Spinal cord (tissue), 10 donors: ENCODE measurements around the gene ADAM8. TPM values are rescaled to one million over a fixed set of nuclear protein-coding genes. Genes with fewer than 3 reads are reported as not detected.
"Not testable (repeated sequence)": the region's sequence is repeated elsewhere in the genome, so short reads cannot be mapped to it uniquely, and the experiment has no call there.

Experiments used
- DNase-seq, 6 donors: peaks; one replicate each; pipeline versions ENCODE4 v3.0.0 to v3.0.0-alpha.2; 2013 to 2015; ENCODE audit warnings: low spot score in 6 of 6, low read depth in 4 of 6
- H3K27ac ChIP-seq: one replicate; pipeline ENCODE4 v1.5.1; 2013; ENCODE audit warnings: low read depth, low read length, control low read depth
- H3K27me3 ChIP-seq: one replicate; pipeline ENCODE4 v1.6.1; 2013; ENCODE audit warnings: low read length; ENCODE audit not compliant: control insufficient read depth, insufficient read depth
- H3K36me3 ChIP-seq: one replicate; pipeline ENCODE4 v1.6.1; 2013; ENCODE audit warnings: low read length; ENCODE audit not compliant: control insufficient read depth, insufficient read depth
- H3K4me1 ChIP-seq: one replicate; pipeline ENCODE4 v1.6.1; 2013; ENCODE audit warnings: low read length; ENCODE audit not compliant: control insufficient read depth, insufficient read depth
- H3K4me3 ChIP-seq: one replicate; pipeline ENCODE4 v1.5.1; 2013; ENCODE audit warnings: low read depth, low read length, control low read depth
- H3K9me3 ChIP-seq: one replicate; pipeline ENCODE4 v1.6.1; 2013; ENCODE audit warnings: low read length; ENCODE audit not compliant: control insufficient read depth, insufficient read depth
- WGBS: methylation state at CpG from one replicate; pipeline ENCODE4 v1.1.5; 2013; ENCODE audit warnings: missing lambda C conversion rate; ENCODE audit not compliant: insufficient coverage; 5-methylcytosine and 5-hydroxymethylcytosine counted together
- polyA plus RNA-seq, 2 donors: library from polyadenylated mRNA; unstranded; fragments of 120-200 nt; gene quantifications; one replicate each; pipeline ENCODE4 v1.2.1, GENCODE V29; 2013; ENCODE audit not compliant: insufficient read length in 2 of 2
- total RNA-seq, 2 donors: library from RNA; depleted of rRNA in 1 of 2; stranded (reverse); fragments of 120-200 nt in 1 of 2; fragments of >200 nt in 1 of 2; gene quantifications; one replicate each; pipeline versions ENCODE4 v1.2.3 to v1.2.4, GENCODE V29; 2013 to 2014
- donor health status: healthy.

Gene ADAM8
- total and polyA plus RNA-seq, 4 donors = 1.7 to 4.9 (median 3.5) TPM

DNA sequence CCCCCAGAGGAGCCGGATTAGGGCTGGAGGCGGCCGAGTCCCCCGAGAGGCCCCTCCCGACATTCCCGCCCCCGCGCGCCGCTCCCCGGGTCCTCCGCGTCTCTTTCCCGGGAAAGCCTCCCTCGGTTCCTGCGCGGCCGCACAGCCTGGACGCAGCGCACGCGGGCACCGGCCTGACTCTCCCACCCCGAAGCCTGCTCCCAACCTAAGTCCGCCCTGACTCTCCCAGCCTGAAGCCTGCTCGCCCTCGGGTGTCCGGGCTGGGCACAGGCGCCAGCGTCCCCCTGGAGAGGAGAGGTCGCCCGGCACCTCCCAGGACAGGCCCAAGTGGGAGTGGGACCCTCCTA, 39.5 kb downstream of the ADAM8 start:
- H3K27me3 ChIP-seq = peaks cover 82% of the 10 kb centered on the region
- DNase-seq = no peak
- H3K9me3 ChIP-seq = no peaks in the 10 kb centered on the region
- H3K36me3 ChIP-seq = no peaks in the 10 kb centered on the region
- 1% methylated on average over 32 of the region's 32 CpGs for WGBS
- no peak overlapping the region for H3K27ac ChIP-seq
- H3K4me1 ChIP-seq = peaks cover 11% of the 10 kb centered on the region
- no peak overlapping the region for H3K4me3 ChIP-seq

DNA sequence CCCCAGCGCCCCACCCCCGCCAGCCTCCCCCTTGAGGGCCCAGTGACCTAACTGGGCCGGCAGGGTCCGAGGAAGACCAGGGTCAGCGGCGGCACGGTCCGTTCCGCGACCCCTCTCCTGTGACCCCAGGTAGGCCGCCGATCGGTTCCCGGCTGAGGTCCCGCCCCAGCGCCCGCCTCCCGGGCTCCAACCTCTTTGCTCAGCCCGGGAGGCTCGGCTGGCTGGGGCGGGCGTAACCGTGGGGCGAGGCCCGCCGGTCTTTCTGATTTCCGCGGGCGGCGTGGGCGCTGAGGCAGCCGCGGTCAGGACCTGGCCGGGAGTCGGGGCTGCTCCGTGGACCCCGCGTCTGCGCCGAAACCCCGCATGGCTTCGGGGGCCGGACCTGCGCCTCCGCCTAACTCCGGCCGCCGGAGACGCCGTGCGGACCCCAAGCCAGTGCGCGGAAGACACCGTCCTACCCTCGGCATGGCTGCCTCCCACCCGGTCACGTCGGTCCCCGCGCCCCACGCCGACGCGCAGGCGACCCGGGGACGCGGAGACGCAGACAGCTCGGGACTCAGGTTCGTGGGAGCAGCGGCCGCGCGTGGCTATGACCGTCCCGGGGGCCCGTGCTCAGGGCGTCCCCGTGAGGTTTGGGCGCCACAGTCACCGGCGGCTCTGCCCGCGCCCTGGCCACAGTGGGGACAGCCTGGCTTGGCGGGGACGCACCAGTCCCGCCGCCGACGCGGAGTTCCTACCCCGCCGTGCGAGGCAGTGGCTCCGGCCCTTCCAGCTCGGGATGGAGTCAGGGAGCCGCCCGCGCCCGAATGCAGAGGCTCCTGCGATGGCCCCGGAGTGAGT, 40.0 kb downstream of the ADAM8 start:
- no peak overlapping the region for H3K27ac ChIP-seq
- H3K4me3 ChIP-seq = no peak overlapping the region
- peaks cover 83% of the 10 kb centered on the region for H3K27me3 ChIP-seq
- WGBS = under 1% methylated on average over 102 of the region's 103 CpGs
- H3K9me3 ChIP-seq = no peaks in the 10 kb centered on the region
- H3K36me3 ChIP-seq = no peaks in the 10 kb centered on the region
- H3K4me1 ChIP-seq = peaks cover 11% of the 10 kb centered on the region
- DNase-seq = no peak

- 2% methylated on average over 18 of the region's 18 CpGs for WGBS
- Histone ChIP-seq H3K36me3 (no peaks in the 10 kb centered on the region), H3K27me3 (peaks cover 84% of the 10 kb centered on the region), H3K4me3 (no peak overlapping the region), H3K9me3 (no peaks in the 10 kb centered on the region), H3K4me1 (peaks cover 15% of the 10 kb centered on the region), H3K27ac (no peak overlapping the region)
- DNase-seq = no peak
Measured at GRCh38 chr10:133235932-133236331, 40.7 kb downstream of the ADAM8 start.

- Histone ChIP-seq H3K27me3 (peaks cover 84% of the 10 kb centered on the region), H3K27ac (no peak overlapping the region), H3K36me3 (no peaks in the 10 kb centered on the region), H3K9me3 (no peaks in the 10 kb centered on the region), H3K4me1 (peaks cover 15% of the 10 kb centered on the region), H3K4me3 (no peak overlapping the region)
- DNase-seq = no peak
- 3% methylated on average over 48 of the region's 48 CpGs for WGBS
Measured at GRCh38 chr10:133235265-133235855, 41.3 kb downstream of the ADAM8 start.

GRCh38 chr10:133234796-133235195, 41.9 kb downstream of the ADAM8 start:
- H3K9me3 ChIP-seq, DNase-seq, H3K27ac ChIP-seq, H3K36me3 ChIP-seq, H3K4me3 ChIP-seq: not testable (repeated sequence)
- H3K27me3 ChIP-seq = peaks cover 81% of the 10 kb centered on the region
- peaks cover 17% of the 10 kb centered on the region for H3K4me1 ChIP-seq
- no CpG with 5 or more reads among the region's 10 CpGs for WGBS

DNA sequence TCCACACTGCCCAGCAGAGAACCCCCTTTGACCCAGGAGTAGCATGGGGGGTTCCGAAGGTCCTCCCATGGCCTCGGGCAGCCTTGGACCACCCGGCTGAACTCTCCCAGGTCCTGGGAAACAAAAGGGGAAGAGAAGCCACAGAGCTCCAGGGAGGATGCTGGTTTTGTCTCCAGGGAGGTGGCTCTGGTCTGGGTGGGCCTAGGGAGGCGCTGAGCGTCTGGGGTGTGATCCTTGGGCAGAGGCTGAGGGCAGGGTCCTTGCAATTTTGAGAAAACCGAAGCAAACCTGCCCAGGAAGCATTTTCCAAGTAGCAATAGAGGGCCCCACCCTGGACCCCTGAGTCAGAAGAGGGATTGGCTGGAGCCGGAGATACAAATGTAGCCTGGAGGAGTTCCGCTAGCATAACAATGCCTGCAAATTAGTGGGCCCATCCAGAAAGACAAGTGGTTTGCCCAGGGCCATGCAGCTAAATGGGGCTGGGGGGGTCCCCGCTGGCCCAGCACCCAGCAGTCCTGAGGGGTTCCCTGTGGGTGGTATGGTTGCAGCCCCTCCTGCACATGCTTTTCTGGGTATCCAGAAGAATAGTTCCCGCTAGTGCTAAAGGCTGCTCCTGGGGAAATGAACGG, 44.6 kb downstream of the ADAM8 start:
- 30% methylated on average over 11 of the region's 11 CpGs for WGBS
- no peaks in the 10 kb centered on the region for H3K9me3 ChIP-seq
- H3K27me3 ChIP-seq = peaks cover 74% of the 10 kb centered on the region
- H3K36me3 ChIP-seq = peaks cover 5% of the 10 kb centered on the region
- H3K27ac ChIP-seq = no peak overlapping the region
- H3K4me1 ChIP-seq = peaks cover 19% of the 10 kb centered on the region
- no peak overlapping the region for H3K4me3 ChIP-seq
- DNase-seq = no peak

DNA sequence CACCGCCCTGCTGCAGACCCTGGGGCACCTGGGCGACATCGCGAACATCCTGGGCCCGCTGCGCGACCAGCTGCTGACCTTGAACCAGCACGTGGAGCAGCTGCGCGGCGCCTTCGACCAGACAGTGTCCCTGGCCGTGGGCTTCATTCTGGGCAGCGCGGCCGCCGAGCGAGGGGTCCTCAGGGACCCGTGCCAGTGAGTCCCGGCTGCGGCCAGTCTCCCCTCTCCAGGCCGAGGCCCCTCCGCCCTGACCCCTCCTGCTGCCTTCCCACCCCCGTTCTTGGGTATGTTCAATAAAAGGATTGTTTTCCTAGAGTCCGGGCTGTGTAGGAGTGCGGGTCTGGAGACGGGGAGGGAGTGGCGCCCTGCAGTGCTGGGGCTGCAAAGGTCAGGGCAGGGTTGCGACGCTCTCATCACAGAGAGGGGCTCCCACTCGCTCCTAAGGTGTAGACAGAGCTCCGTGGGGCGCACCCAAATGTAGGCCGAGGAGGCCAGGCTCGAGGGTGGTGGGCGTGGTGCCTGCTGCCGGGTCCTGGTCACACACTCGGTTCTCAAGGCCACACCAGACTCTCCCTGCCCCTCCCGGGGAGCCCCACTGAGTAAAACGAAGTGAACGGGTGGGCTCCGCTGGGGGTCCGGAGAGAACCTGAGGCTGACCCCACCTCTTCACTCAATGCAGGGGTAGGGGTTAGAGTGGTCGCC, 45.3 kb downstream of the ADAM8 start:
- no peak for DNase-seq
- no peak overlapping the region for H3K27ac ChIP-seq
- H3K36me3 ChIP-seq = peaks cover 11% of the 10 kb centered on the region
- no peaks in the 10 kb centered on the region for H3K9me3 ChIP-seq
- peaks cover 71% of the 10 kb centered on the region for H3K27me3 ChIP-seq
- H3K4me1 ChIP-seq = peaks cover 19% of the 10 kb centered on the region
- H3K4me3 ChIP-seq = no peak overlapping the region
- WGBS = 12% methylated on average over 33 of the region's 44 CpGs

DNA sequence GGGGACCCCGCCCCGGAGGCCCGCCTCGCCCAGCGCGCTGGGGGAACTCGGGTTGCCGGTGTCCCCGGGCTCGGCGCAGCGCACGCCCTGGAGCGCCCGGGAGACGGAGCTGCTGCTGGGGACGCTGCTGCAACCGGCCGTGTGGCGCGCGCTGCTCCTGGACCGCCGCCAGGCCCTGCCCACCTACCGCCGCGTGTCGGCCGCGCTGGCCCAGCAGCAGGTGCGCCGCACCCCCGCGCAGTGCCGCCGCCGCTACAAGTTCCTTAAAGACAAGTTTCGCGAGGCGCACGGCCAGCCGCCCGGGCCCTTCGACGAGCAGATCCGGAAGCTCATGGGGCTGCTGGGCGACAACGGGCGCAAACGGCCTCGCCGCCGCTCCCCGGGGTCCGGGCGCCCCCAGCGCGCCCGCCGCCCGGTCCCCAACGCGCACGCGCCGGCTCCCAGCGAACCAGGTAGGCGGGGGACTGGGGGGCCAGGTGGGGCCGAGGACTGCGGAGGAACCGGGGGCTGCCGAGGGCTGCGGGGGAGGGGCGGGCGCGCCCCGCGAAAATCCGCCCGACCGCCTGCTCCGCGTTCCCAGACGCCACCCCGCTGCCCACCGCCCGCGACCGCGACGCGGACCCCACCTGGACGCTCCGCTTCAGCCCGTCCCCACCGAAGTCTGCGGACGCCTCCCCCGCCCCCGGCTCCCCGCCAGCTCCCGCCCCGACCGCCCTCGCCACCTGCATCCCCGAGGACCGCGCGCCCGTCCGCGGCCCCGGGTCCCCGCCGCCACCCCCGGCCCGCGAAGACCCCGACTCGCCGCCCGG, 46.1 kb downstream of the ADAM8 start:
- H3K9me3 ChIP-seq = no peaks in the 10 kb centered on the region
- peaks cover 64% of the 10 kb centered on the region for H3K27me3 ChIP-seq
- peaks cover 16% of the 10 kb centered on the region for H3K4me1 ChIP-seq
- WGBS = under 1% methylated on average over 120 of the region's 122 CpGs
- H3K36me3 ChIP-seq = peaks cover 18% of the 10 kb centered on the region
- no peak overlapping the region for H3K4me3 ChIP-seq
- no peak overlapping the region for H3K27ac ChIP-seq
- DNase-seq = peak in 3 of 6 donors; percentile 5 to 22 (median 22)

DNA sequence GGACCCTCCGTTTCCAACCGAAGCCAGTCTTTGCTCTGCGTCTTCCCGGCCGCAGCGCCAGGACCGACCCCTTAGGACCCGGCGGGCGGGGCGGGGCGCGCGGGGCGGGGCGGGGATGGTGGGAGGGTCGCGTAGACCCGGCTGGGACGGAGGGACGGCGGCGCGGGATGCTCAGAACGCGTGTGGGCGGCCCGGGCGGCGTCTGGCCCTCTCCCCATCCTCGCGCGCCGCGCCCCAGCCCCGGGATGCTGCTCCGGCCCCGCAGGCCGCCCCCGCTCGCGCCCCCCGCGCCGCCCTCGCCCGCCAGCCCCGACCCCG, 46.7 kb downstream of the ADAM8 start, which contains the start of gene UTF1:
UTF1 (plus strand) TSS at position 174 of the 318 bp plus-strand sequence; CDS start at position 246, 72 bp downstream.
- no peak for DNase-seq
- Histone ChIP-seq H3K27ac (no peak within 1 kb of the TSS), H3K9me3 (no peaks in the 10 kb centered on the region), H3K36me3 (peaks cover 23% of the 10 kb centered on the region), H3K4me3 (no peak within 1 kb of the TSS), H3K27me3 (peaks cover 59% of the 10 kb centered on the region), H3K4me1 (peaks cover 13% of the 10 kb centered on the region)
- WGBS = 0% methylated on average over 47 of the region's 49 CpGs
